GM19238 (cell line): ENCODE data around the gene ANK3.

Experiments
- DNase-seq: peaks from one replicate; pipeline ENCODE4 v3.0.0; 2011; ENCODE audit warnings: low spot score; ENCODE audit not compliant: insufficient read length

Gene ANK3

GRCh38 chr10:60234551-60234950 is 155.1 kb downstream of the ANK3 start:
- no peak for DNase-seq

- DNase-seq = no peak
These were observed 158.8 kb downstream of the ANK3 start for GRCh38 chr10:60230892-60231291.

GRCh38 chr10:60224066-60224705 is 165.5 kb downstream of the ANK3 start:
- no peak for DNase-seq

- DNase-seq = no peak
These were observed 167.6 kb downstream of the ANK3 start for GRCh38 chr10:60222047-60222446.

DNA sequence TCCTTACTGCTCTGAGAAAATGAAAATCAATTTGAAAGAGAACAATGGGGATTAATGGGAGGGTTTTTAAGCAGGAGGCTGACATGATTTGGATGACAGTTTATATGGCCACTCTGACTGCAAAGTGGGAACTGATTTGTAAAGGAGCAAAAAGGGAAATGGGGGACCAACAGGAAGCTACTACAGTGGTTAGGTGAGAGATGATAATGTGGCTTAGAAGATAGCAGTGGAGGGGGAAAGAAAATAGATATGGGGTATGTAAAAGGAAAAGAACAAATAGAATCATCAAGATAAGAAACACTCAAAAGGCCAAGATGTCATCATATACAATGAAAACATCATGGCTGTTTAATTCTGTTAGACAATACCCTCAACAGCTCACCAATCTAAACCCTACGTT is 177.5 kb downstream of the ANK3 start:
- DNase-seq = no peak

DNA sequence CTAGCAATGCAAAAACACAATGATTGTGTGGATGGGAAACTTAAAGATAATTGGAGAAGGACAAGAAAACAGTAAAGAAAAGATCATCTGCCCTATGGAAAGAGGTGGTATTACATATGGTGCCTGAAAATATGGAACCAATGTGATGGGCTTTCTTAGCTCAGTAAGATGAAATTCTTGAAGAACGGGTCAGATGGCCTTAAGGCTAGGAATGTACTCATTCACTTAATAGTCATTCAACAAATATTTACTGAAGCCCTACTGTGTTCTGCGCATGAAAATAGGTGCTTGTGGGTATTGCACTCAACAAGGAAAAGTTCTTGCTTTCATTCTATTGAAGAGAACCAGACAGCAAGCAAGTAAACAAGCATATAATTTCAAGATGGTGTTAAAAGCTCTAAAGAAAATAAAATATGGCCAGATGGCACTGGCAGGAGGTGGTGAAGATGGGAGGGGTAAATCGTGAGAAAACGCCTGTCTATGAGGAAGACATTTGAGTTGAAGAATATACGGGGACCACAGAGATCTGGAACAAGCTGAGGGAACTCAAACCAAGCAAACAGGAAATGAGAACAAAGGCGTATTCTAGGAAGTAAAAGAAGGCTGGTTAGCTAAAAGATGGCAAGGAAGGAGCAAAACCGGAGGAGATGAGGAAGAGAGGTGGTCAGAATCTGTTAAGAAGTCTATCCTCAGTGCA is 179.7 kb downstream of the ANK3 start:
- DNase-seq = no peak

DNA sequence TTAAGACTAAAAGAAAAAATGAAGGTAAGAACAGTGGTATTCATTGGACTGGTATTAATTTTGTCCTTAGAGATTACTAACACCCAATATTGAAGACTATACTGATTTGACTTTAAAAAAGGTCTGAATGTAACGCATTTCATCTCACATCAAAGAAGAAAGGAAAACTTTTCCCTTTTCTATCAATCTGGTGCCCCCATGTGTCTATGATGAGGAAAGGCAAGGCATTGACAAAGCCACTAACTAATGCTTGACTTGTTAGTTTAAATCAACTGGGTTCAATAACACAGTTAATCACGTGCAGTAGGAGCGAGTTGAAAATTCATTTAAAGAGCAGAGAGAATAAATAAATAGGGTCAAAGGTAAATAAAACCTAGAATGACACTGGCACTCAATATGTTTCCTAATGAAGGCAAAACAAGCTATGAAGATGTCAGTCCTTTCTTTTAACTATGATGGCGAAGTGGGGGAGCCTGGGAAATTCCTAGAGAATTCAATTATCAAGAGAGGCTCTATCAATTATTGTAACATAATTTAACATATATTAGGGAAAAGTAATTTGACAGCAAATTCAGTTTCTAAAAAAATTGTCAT is 180.9 kb downstream of the ANK3 start:
- no peak for DNase-seq

DNA sequence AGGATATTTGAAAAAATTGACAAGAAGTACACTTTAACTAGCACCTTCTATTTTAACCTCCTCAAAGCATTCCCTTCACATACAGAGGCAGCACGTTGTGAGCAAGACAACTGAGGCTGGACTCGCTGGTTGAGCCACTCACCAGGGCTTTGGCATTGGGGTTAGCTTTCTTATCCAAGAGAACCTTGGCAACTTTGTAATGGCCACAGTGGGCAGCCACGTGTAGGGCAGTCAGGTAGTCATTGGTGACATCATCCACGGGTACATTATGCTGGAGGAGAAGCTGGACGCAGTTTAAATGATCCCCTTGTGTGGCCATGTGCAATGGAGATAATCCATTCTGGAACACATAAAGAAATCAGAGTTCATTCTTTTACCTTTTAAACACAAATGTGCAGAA is 181.8 kb downstream of the ANK3 start:
- no peak for DNase-seq

- no peak for DNase-seq
These were observed 182.9 kb downstream of the ANK3 start for GRCh38 chr10:60206735-60207134.

- DNase-seq = no peak
These were observed 183.9 kb downstream of the ANK3 start for GRCh38 chr10:60205741-60206140.

GRCh38 chr10:60203993-60204618 is 185.6 kb downstream of the ANK3 start:
- DNase-seq = no peak

DNA sequence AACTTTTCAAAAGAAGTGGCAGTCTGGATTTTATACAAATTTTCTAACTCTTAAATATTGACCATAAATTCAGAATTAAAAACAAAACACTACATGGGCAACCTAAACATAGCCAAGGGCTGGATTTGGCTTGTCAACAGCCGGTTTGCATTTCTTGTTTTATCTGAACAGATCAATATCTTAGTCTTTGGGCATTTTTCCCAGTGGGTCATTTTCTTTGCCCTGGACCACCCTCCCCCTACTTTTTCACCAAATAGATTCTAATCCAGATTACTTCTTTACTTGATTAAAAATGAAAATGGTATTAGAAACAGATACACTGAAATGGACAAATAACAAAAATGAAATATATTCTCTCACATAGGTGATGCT is 189.0 kb downstream of the ANK3 start:
- no peak for DNase-seq

DNA sequence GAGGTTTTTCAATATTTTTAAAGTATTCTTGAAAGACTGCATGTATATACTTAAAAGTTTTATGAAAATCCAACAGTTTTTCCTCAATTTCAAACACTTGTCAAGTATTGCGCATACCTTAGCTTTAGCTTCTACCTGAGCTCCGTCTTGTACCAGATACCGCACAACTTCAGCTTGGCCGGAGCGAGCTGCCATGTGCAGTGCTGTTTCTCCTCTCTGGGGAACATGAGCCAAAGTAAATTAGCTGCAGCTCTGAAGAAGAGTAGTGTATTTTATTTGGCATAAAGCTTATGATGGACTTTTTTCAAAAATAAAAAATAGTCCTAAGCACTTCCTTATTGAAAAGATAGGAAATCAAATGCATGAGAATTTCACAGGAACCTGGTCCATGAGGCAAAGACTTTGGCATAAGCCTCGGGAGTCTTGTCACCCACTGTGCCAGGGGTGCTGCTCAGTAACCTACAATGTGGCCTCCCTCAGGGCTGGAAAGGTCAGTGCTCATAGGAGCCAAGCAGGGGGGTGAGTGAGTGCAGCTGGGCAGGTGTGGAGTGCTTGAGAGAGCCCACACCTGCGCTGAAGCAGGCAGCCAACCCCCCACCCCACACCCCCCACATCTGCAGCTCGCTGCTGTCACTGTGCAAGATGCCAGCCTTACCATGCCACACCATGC is 189.5 kb downstream of the ANK3 start:
- no peak for DNase-seq

DNA sequence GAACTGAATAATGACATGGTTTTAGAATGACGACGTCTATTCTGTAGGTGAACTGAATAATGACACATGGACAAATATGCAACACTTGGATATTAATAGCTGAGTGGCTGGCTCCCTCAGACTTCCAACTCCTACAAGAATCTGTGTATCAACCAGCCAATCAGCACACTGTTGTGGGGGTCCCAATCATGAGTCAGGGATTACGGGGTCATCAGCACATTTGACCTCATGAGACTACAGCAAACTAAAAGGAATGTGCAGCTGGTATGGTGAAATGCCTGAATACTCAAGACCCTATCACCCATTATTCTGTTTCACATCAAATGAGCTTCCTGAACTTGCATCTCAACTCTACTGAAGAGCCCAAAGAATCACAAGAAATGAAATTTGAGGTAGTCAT is 192.5 kb downstream of the ANK3 start:
- no peak for DNase-seq

DNA sequence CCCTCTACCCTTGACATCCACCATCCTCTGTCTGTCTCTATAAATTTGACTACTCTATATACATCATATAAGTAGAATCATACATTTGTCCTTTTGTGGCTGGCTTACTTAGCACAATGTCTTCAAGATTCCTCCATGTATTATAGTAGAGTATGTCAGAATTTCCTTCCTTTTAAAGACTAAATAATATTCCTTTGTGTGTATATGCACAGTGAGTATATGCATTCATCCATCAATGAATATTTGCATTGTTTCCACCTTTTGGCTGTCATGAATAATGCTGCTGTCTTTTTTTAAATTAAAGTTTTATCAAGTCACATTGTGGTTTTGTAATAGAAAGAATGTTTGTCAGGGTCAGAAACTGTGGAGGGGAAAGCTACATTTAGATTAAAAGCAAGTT is 195.3 kb downstream of the ANK3 start:
- no peak for DNase-seq

DNA sequence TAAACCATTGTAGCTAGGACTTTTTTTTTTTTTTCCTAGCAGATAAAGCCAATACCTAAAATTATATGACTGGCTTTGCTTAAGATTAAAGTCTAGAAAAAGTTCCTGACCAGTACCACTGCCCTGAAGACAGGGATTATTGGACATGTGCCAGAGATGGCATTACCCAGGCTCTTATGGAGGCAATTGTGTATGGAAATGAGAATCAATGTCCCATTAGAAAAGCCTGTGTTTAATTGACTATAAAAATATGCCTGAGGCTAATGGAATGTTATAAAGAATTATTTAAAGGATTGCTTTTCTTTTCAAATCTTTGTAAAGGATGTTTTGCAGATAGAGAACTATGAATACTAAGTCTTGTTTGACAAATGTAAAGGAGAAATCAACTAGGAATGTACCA is 196.7 kb downstream of the ANK3 start:
- DNase-seq = no peak

- DNase-seq = no peak
These were observed 199.7 kb downstream of the ANK3 start for GRCh38 chr10:60189861-60190475.

- no peak for DNase-seq
These were observed 201.1 kb downstream of the ANK3 start for GRCh38 chr10:60188548-60188947.

GRCh38 chr10:60187691-60188090 is 202.0 kb downstream of the ANK3 start:
- DNase-seq = no peak

- DNase-seq = no peak
These were observed 203.2 kb downstream of the ANK3 start for GRCh38 chr10:60186315-60187071.

DNA sequence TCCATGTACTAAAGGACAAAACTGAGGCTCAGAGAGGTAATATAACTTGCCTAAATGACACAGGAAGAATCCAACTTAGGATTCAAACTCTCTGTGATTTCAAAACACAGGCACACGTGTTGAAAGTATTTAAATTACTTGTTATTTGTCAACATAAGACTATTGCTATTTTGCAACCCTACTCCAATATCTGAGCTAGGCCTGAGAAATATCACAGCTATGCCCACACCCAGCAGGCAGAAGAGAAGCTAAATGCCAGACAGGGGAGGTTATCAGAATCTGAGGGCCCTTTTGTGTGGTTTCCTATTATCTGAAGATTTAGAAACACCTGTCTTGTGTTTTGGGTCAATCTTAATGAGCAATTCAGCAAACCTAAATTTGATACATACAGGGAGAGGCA is 204.3 kb downstream of the ANK3 start:
- DNase-seq = no peak
